Measurements from ENCODE around the gene SLC25A21.
"Not testable (repeated sequence)": the region's sequence is repeated elsewhere in the genome, so short reads cannot be mapped to it uniquely, and the experiment has no call there.

The SLC25A21 gene

DNA sequence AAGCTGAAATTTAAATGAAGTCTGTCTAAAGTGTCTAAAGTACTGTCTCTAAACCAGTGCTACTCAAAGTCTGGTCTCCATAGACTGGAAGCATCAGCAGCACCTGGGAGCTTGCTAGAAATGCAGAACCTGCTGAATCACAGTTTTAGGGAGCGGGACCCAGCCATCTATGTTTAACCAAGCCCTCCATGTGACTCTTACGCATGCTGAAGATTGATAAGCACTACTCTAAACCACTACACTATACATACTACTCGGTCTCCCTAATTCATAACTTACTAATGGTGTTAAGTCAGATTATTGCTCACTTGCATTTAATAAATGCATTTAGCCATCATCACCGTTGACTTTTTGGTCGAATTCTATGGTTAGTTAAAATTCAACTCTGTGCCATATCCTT, 88.8 kb downstream of the SLC25A21 start:
- DNase-seq = no peak

DNA sequence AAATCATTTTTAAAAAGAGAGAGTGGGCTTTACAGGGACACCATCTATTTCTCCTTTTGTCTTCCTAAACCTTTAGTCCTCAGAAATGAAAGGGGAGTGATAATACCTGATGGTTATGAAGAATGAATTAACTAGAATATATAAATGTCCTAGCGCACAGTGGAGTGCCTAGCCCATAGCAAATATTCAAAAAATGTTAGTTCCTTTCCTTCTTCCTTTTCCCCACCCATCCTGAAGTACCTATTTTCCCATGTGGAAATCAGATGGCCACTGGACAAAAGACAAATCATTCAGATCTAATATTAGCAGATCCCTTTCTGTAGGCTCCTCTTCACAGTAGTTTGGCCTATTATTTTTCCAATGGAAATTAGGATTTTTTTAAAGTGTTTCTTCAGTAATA, 90.0 kb downstream of the SLC25A21 start:
- DNase-seq = no peak

DNA sequence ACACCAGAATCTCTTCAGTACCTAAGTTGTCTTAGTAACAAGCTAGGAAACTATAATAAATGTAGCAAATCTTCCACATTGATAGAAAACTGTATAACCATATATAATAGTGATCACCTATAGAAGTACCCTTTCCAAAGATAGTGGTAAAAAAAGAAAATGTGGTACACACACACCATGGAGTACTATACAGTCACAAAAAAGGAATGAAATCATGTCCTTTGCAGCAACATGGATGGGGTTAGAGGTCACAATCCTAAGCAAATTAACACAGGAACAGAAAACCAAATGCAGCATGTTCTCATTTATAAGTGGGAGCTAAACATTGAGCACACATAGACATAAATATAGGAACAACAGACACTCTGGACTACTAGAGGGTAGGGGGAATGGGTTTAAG, 90.5 kb downstream of the SLC25A21 start:
- no peak for DNase-seq

DNA sequence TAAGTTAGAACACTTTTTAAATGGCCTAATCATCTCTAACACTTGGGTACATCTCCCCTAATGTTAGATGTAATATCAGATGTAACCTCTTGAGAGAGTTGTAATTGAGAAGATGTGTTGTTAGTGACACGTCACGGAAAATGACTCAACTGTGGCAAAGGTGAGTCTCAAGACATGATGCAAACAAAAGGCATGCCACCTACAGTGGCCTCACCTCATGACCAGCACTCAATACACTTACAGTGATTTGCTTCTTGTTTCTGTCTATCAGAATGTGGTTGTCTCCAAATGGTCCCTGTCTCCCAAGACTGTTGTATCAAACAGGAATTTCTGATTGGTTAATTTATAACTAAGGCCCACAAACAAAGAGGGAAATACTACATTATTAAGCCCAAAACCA, 91.2 kb downstream of the SLC25A21 start:
- DNase-seq = no peak

DNA sequence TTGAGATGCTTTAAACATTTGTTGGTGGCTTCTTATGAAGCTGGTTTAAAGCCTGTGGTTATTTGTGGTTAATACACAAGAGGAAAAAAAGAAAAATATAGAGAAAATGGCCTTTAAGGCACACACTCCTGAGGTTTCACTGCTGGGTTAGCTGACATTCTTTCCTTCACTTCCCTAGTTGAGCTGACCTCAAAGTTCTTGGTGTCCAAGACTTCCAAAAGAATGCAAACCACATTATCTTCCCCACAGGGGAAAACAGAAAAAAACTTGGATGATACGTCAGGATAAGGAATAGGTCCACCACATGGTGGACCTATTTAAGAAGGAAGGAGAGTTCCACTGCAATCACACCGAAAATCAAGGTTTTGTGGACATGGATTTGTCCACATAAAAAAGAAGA, 94.3 kb downstream of the SLC25A21 start:
- DNase-seq = no peak

DNA sequence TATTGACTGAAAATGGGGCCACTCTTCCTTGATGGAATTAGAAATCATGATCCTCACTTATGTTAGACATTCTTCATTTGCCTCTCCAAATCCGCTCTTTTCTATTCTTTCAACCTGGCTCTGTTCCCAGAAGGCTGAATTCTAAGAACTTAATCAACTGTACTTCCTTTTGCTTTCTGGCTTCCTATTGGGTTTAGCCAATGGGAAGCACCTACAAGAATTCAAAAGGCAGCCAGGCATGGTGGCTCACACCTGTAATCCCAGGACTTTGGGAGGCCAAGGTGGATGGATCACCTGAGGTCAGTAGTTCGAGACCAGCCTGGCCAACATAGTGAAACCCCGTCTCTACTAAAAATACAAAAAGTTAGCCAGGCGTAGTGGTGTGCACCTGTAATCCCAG, 98.1 kb downstream of the SLC25A21 start:
- not testable (repeated sequence) for DNase-seq

DNA sequence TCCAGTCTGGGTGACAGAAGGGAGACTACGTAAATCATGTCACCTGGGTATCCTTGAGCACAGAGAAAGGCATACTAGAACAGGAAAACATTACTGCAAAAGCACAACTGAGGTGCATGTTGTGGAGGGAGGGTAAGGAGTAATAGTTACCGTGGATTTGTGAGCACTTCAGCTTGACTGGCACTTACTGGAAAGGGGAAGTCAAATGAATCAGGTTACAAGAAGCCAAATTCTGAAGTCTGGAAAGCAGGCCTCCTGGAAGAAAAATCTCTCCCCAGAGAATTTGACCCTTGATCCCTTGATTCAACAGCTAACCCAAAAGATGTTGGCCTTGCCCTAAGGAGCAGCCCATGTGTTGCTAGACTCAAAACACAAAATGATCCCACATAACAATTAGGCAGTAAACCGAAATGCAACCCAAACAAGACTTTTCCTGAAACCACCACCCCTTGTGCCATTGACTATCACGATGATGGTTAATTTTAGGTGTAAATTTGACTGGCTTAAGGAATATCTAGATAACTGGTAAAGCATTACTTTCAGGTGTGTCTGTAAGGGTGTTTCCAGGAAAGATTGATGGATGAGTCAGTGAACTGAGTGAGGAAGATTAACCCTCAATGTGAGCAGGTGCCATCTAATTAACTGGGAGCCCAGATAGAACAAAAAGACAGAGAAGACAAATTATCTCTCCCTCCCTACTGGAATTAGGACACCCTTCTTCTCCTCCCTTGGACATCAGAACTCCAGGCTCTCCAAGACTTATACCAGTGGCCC, 108.8 kb downstream of the SLC25A21 start:
- no peak for DNase-seq

DNA sequence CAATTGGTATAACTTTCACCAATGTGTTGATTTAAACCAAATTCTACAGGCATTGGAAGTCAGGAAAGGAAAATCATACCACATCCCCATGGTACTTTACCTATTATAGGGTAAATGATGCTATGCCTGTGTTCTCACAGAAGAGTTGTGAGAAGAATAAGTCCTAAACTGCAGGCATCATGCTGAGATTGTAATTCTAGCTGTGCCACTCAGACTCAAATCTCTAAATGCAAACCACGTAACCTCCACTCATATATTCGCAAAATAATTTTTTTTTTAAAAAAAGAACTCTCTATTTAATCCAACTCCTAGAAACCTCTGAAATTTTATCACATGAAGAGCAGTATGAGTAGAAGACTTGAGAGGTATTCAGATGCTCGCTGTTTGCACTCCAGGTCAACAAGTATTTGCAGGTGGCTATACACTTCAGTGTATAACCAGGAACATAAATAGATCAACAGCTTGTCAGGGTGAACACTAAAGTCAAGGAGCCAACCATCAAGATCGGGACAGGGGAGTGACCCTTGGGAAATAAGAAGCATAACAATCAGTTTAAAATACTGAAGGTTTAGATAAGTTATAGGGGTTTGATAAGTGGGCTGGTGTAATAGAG, 110.1 kb downstream of the SLC25A21 start:
- DNase-seq = no peak

DNA sequence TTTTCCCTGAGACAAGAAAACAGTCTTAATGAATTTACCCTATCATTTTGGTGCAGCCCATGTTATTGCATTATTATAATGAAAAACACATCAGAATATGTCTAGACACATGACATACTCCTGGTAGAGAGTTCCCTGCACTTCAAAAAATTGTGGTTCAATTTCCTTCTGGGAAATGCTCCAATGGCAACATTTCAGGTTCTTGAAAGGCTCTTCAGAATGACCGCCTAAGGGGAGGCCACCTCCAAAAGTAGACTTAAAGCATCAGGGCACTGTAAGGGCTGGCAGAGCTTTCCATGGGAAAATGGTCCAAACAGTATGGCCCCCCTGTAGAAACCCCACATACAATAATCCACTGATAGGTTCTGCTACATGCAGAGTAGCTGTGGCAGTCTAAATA, 110.7 kb downstream of the SLC25A21 start:
- DNase-seq = no peak

DNA sequence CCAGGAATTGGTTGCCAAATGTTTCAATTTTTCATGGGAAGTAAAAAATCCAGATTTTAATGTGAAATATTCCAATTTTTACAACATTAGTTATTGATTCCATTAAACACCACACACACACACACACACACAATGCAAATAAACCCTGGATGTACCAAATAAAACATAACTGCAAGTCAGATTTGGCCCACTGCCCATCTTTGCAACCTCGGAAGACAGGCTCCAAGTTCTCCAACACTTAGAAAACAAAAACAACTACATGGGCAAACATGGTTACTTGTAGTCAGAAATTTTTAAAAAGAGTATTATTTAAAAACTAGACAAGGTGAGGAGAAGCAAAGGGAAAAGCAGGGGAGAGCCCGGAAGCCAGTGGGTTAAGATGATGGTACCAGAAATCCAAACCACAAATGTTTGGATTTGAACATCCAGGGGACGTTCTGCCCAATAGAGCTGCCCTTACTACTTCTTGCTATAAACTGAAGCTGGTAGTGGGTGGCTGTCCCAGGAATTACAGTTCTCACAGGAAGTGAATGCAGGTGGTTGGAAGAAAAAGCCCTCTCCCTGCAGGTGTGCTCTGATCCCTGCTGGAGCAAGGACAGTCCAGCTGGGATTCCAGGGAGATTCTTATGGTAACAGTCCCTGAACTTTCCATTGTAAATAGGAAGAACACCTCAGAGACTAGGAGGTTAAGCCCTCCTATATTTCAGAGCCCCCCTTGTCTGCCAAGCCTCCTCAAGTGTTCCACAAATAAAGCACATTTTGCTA, 111.7 kb downstream of the SLC25A21 start:
- no peak for DNase-seq

DNA sequence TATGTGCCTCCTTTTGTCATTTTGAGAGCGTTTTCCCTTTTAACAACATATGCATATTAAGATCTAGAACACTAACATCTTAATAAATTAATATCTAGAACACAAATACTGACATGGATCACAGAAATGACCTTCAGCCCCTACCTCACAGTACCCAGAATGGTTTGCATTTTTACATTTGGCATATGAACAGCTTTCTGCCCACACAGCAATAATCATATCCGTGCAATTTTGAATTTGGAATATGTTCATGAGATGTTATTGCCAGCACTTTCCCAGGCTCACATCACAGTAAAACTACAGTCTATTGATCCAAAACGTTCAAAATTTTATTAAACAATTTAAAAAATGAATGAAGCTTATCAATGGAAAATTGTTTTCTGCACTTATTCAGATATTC, 114.6 kb downstream of the SLC25A21 start:
- DNase-seq = no peak

DNA sequence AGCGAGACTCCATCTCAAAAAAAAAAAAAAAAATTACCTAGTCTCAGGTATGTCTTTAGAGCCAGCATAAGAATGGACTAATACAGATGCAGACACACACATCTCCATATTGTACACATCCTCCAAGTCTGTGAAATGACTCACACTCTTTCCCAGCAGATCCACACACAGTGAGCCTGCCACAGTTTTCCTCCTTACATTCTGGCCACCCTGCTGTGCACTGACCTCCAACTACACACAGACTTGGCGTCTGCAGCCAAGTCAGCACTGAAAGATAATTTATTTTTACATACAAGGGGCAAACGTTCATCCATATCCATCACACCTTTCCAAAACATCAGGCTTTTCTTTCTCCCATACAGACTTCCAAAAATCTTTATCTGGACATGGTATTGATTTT, 115.9 kb downstream of the SLC25A21 start:
- no peak for DNase-seq

DNA sequence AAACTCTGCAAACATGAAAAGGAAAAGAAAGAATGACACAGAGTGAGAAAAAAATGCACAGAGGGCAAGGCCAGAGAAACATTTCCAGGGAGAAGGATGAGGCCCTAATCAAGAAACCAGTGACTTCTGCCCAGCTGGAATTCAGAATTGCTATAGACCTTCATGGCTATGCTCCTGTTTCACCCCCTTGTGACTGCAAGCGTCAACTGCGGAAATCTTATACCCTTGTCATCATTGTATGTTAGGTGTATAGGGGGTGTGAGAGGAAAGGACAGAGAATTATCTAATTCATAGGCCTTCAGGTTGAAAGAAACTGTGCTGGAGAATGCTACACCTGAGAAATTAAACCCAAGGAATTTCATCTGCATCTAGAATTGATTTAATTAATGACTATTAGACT, 117.5 kb downstream of the SLC25A21 start:
- no peak for DNase-seq

DNA sequence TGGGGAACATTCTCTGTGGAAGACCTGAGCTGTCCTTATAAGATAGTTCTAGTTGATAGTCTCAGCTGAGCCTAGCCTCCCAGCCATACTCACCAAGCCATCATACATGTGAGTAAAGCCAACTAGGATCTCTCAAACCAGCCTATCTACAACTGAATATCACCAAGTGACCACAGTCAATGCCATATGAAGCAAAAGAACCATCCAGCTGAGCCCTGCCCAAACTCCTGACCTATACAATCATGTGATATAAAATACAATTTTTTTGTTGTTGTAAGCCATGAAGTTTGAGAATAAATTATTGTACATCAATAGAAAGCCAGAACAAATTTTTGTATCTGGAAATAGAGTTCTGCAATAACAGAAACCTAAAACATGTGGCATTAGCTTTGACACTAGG, 118.3 kb downstream of the SLC25A21 start:
- DNase-seq = no peak

DNA sequence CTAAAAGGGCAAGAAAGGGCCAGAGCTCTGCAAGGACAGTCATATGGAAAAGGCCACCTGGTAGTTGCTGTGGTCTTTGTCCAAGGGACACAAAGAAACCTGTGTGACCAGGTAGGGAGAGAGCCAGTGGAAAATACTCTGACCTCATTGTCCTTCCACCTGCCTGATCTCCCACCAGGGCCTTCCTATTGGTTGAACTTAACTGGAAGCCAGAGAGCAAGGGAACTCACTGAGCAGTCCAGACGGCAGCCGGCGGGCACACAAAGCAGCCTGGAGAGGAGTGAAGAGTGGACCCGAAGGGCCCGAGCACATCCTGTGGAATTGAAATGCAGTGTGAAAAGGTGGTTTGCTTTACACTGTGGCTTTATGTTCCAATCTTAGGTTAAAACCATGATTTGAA, 120.7 kb downstream of the SLC25A21 start:
- no peak for DNase-seq

DNA sequence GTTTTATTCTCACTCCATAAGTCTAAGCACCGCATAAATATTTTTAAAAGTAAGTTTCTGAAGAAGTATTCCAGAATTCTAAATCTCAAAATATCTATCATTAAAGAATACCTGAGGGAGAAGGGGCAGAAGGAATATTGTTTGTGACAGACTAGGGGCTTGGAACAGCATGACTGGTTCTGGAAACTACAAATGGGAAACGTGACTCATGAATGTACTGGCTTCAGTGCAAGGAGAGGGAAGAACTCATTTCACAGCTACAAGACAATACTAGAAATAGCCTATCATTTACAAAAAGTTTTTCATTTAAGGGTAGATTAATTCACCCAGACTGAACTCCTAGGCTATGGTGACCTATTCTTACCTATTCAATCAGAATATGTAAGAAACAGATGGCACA, 121.3 kb downstream of the SLC25A21 start:
- DNase-seq = no peak

DNA sequence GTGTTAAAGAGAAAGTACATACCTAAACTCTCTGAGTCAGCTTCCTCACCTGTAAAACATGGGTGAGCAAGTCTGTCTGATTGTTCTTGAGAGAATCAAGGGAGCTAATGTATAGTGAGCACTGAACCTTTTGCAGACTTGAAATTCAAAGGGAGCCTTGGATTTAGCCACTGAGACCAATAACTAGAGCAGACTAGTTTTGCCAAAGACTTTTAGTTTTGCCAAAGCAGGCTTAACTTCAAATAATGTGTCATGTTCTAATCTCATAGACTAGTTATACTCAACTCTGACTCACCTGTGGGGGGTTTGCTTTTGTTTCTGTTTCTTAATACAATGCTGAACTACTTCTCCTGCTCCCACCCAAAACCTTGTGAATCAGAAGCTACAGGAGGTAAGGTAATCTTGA, 123.7 kb downstream of the SLC25A21 start:
- DNase-seq = no peak

DNA sequence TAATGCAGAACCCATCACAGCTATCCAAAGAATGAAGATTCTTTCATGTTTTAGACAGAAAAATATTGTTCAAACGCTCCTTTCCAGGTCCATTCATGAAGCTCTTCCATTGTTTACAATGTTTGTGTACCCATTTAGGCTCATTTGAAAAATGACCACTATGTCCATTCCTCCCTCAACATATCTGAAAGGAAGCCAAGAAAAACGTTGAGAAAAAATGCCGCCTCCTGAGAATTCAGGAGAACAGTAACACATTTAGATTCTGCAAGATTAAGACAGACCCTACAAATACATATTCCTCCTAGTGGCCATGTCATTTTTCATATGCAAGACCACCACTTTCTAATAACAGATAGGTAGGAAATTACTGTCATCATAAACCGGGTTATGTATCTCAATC, 124.4 kb downstream of the SLC25A21 start:
- no peak for DNase-seq

DNA sequence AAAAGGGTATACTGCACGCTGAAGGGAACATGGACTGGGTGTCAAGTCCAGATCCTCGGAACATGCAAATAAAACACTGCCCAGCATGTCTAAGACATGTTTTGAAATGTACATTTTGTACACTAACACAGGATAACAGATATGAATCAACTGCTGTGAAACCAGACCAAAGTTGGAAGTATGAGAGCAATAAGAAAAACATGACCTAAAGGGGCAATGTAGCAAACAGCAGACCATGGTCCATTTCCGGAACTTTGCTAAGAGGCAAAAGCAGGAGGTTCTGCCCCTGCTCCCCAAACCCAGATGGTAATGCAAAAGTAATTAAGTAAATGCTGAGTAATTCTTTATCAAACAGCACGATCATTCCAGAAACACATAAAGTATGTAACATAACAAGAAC, 125.2 kb downstream of the SLC25A21 start:
- DNase-seq = no peak

DNA sequence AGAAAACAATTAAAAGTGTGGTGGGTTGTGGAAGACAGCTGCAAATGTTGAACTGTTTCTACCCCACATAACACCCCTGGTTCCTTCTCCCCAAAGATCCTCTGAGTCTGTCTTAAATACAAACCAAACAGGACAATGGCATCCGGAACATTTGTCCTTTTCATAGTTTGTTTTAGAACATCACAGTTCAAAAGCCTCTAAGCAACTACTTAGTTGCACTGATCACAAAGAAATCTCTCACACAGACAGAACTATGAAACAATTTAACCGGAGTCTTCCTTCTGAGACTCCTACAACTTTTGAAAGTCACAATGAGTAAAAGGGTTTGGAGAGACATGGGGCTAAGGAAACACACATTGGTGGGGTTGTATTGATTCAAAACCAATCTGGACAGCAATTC, 125.6 kb downstream of the SLC25A21 start:
- DNase-seq = no peak

DNA sequence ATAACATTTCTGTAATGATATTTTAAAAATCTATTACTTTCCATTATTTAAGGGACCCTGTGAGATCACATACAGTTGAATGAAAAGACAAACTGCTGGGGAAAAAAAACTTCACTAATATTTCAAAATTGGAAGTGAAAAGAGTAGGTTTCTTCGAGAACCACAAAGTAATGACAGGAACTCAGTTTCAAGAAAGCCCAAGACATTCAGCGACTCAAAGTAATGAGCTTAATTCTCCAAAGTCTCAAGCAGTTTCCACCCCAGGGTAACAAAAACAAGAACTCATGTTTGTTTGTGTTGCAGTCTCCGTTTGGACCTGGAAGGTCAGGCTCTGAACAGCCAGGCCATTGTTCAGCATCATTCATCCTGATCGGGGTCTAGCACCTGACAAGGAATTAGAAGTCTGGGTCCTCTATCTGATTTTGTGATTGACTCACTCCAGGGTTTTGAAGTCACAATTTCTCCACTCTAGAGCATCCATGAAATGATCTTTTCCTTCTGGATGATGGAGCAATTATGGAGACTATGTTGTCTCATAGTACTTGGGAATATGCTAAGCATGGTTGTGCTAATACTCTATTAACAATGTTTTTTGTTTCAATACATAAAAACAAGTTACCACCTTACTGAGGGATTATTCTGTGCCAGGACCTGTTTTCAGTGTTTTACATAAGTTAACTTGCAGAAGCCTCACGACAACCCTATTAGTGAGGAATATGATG, 126.9 kb downstream of the SLC25A21 start:
- DNase-seq = no peak

DNA sequence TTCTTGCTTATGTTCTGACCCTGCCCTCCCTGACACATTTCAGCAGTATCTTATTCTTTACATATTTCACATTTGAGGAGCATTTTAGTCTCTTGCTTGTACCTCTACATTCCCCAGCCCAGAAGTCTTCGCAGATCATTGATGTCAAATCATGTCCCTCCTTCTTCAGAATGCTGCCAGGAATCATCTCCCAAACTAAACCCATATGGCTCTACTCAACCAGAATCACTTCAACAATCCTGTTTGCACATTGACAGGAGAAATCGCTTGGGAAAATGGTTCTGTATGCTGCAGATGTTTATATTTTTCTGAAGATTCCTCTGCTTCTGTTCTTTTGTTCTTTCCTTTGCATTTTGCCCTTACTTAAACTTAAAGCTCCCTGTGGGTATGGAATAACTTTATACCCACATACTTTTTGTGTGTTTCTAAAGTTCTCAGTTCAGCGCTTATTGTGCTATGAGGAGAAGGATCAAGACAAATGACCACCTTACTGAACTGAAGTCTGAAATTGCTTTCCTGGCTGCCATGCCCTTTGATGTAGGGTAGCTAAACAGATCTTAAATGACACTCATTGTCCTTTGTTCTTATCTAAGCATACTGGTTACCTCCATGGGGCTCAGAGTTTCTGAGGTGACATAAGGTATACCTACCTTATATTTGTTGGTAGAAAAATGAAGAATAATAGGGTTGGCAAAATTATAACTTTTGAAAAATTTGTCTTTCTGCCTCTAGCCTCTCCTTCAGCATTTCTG, 134.6 kb downstream of the SLC25A21 start:
- DNase-seq = no peak

All from eye (tissue), 1 donor.